CD14-positive monocyte (primary cell): ENCODE results near the gene RLN3. TPM values are rescaled to one million over a fixed set of nuclear protein-coding genes. Genes with fewer than 3 reads are reported as not detected.

Experiments used
- DNase-seq, 3 donors: peaks; one replicate each; pipeline ENCODE4 v3.0.0-alpha.2; 2011 to 2022
- H2AFZ ChIP-seq: 2 replicates; pipeline ENCODE4 v1.6.0; 2012; ENCODE audit warnings: mild to moderate bottlenecking, low read depth, low read length, inconsistent platforms; ENCODE audit not compliant: insufficient read depth, poor library complexity, severe bottlenecking
- H3K27ac ChIP-seq, 2 donors: 1 replicate in 1 of 2; 2 replicates in 1 of 2; pipeline ENCODE4 v1.5.1; 2012 to 2013; ENCODE audit warnings: low read length in 2 of 2, control low read depth in 1 of 2, inconsistent platforms in 1 of 2, low read depth in 1 of 2, mild to moderate bottlenecking in 1 of 2
- H3K27me3 ChIP-seq, 2 donors: one replicate each; pipeline versions ENCODE4 v1.6.0 to v1.6.1; 2011 to 2013; ENCODE audit warnings: low read length in 2 of 2; ENCODE audit not compliant: control insufficient read depth in 2 of 2, insufficient read depth in 2 of 2
- H3K36me3 ChIP-seq, 2 donors: replicated peaks in 1 of 2; 1 replicate in 1 of 2; 2 replicates in 1 of 2; pipeline versions ENCODE4 v1.5.1 to v1.6.1; 2012 to 2013; ENCODE audit warnings: low read length in 2 of 2, control low read depth in 1 of 2, inconsistent platforms in 1 of 2, mild to moderate bottlenecking in 1 of 2; ENCODE audit not compliant: insufficient read depth in 2 of 2, control insufficient read depth in 1 of 2
- H3K4me1 ChIP-seq, 2 donors: 1 replicate in 1 of 2; 2 replicates in 1 of 2; pipeline versions ENCODE4 v1.5.1 to v1.6.1; 2012 to 2013; ENCODE audit warnings: low read length in 2 of 2, control low read depth in 1 of 2, inconsistent platforms in 1 of 2, mild to moderate bottlenecking in 1 of 2, moderate library complexity in 1 of 2; ENCODE audit not compliant: insufficient read depth in 2 of 2, control insufficient read depth in 1 of 2
- H3K4me2 ChIP-seq: replicated peaks from 2 replicates; pipeline ENCODE3; 2012; ENCODE audit warnings: low read length, moderate library complexity, mild to moderate bottlenecking; ENCODE audit not compliant: poor library complexity, severe bottlenecking; ENCODE audit errors: extremely low read depth
- H3K4me3 ChIP-seq, 3 experiments: fragments of 200-600 bp in 1 of 3; sonication (generic) in 1 of 3; replicated peaks in 1 of 3; 1 replicate in 2 of 3; 2 replicates in 1 of 3; pipeline ENCODE4 v1.5.1; 2011 to 2013; ENCODE audit warnings: low read length in 3 of 3, mild to moderate bottlenecking in 3 of 3, control low read depth in 2 of 3, low read depth in 2 of 3, inconsistent platforms in 1 of 3, moderate library complexity in 1 of 3
- H3K79me2 ChIP-seq: 2 replicates; pipeline ENCODE4 v1.6.0; 2012; ENCODE audit warnings: mild to moderate bottlenecking, control low read depth, inconsistent platforms, low read length, moderate library complexity; ENCODE audit not compliant: insufficient read depth
- H3K9ac ChIP-seq: 2 replicates; pipeline ENCODE4 v1.6.0; 2017; ENCODE audit warnings: low read length, mild to moderate bottlenecking; ENCODE audit not compliant: insufficient read depth, poor library complexity, severe bottlenecking
- H3K9me3 ChIP-seq, 2 donors: replicated peaks in 1 of 2; 1 replicate in 1 of 2; 2 replicates in 1 of 2; pipeline versions ENCODE4 v1.5.1 to v1.6.1; 2012 to 2013; ENCODE audit warnings: low read length in 2 of 2, control low read depth in 1 of 2; ENCODE audit not compliant: control insufficient read depth in 1 of 2, insufficient read depth in 1 of 2
- H4K20me1 ChIP-seq: 2 replicates; pipeline ENCODE4 v1.6.0; 2012; ENCODE audit warnings: mild to moderate bottlenecking, low read length, control low read depth, moderate library complexity; ENCODE audit not compliant: insufficient read depth
- H3K27ac Mint-ChIP-seq, 7 donors: one replicate each; pipeline ENCODE4 v1.8.0; 2020; ENCODE audit warnings: mild to moderate bottlenecking in 7 of 7, mixed read lengths in 7 of 7, moderate library complexity in 6 of 7, inconsistent platforms in 2 of 7
- H3K27me3 Mint-ChIP-seq, 3 donors: one replicate each; pipeline ENCODE4 v1.8.0; 2021 to 2022; ENCODE audit warnings: low read depth in 3 of 3, mild to moderate bottlenecking in 3 of 3, mixed read lengths in 3 of 3, moderate library complexity in 3 of 3, inconsistent platforms in 1 of 3
- H3K36me3 Mint-ChIP-seq, 2 donors: one replicate each; pipeline ENCODE4 v1.8.0; 2020; ENCODE audit warnings: mixed read lengths in 2 of 2, inconsistent platforms in 1 of 2, mild to moderate bottlenecking in 1 of 2
- H3K4me1 Mint-ChIP-seq: one replicate; pipeline ENCODE4 v1.8.0; 2020; ENCODE audit warnings: mild to moderate bottlenecking, mixed read lengths
- H3K4me3 Mint-ChIP-seq, 2 donors: one replicate each; pipeline ENCODE4 v1.8.0; 2020; ENCODE audit warnings: mild to moderate bottlenecking in 2 of 2, mixed read lengths in 2 of 2, moderate library complexity in 1 of 2
- H3K9me3 Mint-ChIP-seq, 7 donors: one replicate each; pipeline ENCODE4 v1.8.0; 2020 to 2022; ENCODE audit warnings: mixed read lengths in 7 of 7, mild to moderate bottlenecking in 6 of 7, moderate library complexity in 6 of 7, inconsistent platforms in 2 of 7
- WGBS: methylation state at CpG from one replicate; pipeline ENCODE4 v1.1.5; 2013; ENCODE audit warnings: missing lambda C conversion rate; ENCODE audit not compliant: insufficient coverage; 5-methylcytosine and 5-hydroxymethylcytosine counted together
- intact Hi-C, 2 donors: fragments of 100-400 bp; cut with micrococcal nuclease; formaldehyde crosslinking; loops; one replicate each; pipeline versions ENCODE4 v1.15.0 to v1.15.1; 2023
- polyA plus RNA-seq, 3 donors: library from polyadenylated mRNA; depleted of rRNA in 1 of 3; unstranded in 2 of 3; stranded (reverse) in 1 of 3; fragments of 300-500 nt in 2 of 3; fragments of >200 nt in 1 of 3; fragmentation: Illumina TruSeq in 2 of 3; gene quantifications; 1 replicate in 2 of 3; 2 replicates in 1 of 3; pipeline ENCODE4 v1.2.3, GENCODE V29; 2012 to 2021
- TF ChIP-seq, protein P1 (sequence below): fragments of 200-600 bp; IDR thresholded peaks from one replicate; pipeline ENCODE4 v1.8.0; 2022; ENCODE audit warnings: antibody characterized with exemption, mild to moderate bottlenecking

The RLN3 gene
- polyA plus RNA-seq, 3 donors: not detected

DNA sequence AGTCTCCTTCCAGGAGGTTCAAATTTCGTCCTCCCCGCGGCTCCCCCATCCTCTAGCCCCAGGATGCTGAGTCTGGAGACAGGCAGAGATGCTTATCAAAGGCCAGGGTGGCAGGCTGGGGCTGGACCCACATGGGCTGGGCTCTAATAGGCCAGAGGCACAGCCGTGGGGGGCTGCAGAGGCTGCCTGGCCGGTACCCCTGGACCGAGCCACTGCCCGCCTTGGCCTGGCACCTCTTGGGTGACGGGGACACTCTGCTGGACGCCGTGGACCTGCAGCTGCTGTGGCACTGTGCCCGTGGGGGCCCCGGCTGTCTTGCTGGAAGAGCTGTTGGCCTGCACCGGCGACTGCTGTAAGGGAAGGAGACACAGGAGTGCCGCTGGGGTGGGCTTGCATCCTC, 47.6 kb upstream of the RLN3 start:
- H3K27ac ChIP-seq: peak overlapping the region in 1 of 2 donors; percentile 76
- H3K36me3 ChIP-seq: peaks cover 13 to 38% of the 10 kb centered on the region in 2 donors
- Mint-ChIP-seq H3K4me1 (peaks cover 45% of the 10 kb centered on the region), H3K27me3 (peaks cover 0 to 1% (median under 1%) of the 10 kb centered on the region in 3 donors), H3K27ac (no peak overlapping the region), H3K9me3 (no peaks in the 10 kb centered on the region), H3K36me3 (peaks cover 30 to 47% of the 10 kb centered on the region in 2 donors), H3K4me3 (no peak overlapping the region)
- H3K9me3 ChIP-seq: no peaks in the 10 kb centered on the region
- TF ChIP-seq, protein P1, sequence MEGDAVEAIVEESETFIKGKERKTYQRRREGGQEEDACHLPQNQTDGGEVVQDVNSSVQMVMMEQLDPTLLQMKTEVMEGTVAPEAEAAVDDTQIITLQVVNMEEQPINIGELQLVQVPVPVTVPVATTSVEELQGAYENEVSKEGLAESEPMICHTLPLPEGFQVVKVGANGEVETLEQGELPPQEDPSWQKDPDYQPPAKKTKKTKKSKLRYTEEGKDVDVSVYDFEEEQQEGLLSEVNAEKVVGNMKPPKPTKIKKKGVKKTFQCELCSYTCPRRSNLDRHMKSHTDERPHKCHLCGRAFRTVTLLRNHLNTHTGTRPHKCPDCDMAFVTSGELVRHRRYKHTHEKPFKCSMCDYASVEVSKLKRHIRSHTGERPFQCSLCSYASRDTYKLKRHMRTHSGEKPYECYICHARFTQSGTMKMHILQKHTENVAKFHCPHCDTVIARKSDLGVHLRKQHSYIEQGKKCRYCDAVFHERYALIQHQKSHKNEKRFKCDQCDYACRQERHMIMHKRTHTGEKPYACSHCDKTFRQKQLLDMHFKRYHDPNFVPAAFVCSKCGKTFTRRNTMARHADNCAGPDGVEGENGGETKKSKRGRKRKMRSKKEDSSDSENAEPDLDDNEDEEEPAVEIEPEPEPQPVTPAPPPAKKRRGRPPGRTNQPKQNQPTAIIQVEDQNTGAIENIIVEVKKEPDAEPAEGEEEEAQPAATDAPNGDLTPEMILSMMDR: no peak
- H3K27me3 ChIP-seq: no peaks in the 10 kb centered on the region
- H3K4me3 ChIP-seq: no peak overlapping the region
- H3K4me2 ChIP-seq: no peak overlapping the region
- H2AFZ ChIP-seq: no peak overlapping the region
- no peak for DNase-seq
- peaks cover 4% of the 10 kb centered on the region for H3K79me2 ChIP-seq
- H4K20me1 ChIP-seq: no peaks in the 10 kb centered on the region
- H3K4me1 ChIP-seq: peaks cover 39 to 57% of the 10 kb centered on the region in 2 donors
- 97% methylated on average over 7 of the region's 15 CpGs for WGBS
- intact Hi-C loops: no loop called here
- no peak overlapping the region for H3K9ac ChIP-seq

DNA sequence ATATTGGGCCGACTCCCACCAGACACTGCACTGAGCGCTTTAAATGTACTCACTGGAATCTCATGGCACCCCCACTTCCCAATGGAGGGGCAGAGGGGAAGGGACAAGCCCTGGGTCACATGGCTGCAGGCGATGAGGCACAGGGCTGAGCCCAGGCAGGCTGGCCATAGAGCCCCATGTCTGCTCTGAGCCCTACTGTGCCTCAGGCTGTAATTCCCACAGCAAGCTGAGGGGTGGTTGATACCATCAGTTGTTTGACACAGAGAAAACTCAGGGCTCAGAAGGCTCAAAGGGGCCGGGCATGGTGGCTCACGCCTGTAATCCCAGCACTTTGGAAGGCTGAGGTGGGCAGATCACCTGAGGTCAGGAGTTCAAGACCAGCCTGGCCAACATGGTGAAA, 46.9 kb upstream of the RLN3 start:
- H3K4me2 ChIP-seq: no peak overlapping the region
- no peak overlapping the region for H3K27ac ChIP-seq
- peak overlapping the region in 3 of 7 donors; percentile 15 to 72 (median 25) for H3K27ac Mint-ChIP-seq
- H3K4me1 ChIP-seq: peaks cover 46 to 64% of the 10 kb centered on the region in 2 donors
- H2AFZ ChIP-seq: no peak overlapping the region
- TF ChIP-seq, protein P1: no peak
- no peaks in the 10 kb centered on the region for H3K9me3 ChIP-seq
- intact Hi-C loops: no loop called here
- H3K27me3 Mint-ChIP-seq: peaks cover 0 to 3% (median 1%) of the 10 kb centered on the region in 3 donors
- no peak overlapping the region for H3K9ac ChIP-seq
- no peak for DNase-seq
- H3K79me2 ChIP-seq: peaks cover 4% of the 10 kb centered on the region
- no peak overlapping the region for H3K4me3 ChIP-seq
- no peak overlapping the region for H3K4me3 Mint-ChIP-seq
- 80% methylated on average over 2 of the region's 5 CpGs for WGBS
- peaks cover 26 to 43% of the 10 kb centered on the region in 2 donors for H3K36me3 Mint-ChIP-seq
- H3K36me3 ChIP-seq: peaks cover 8 to 31% of the 10 kb centered on the region in 2 donors
- H3K9me3 Mint-ChIP-seq: no peaks in the 10 kb centered on the region
- no peaks in the 10 kb centered on the region for H4K20me1 ChIP-seq
- H3K27me3 ChIP-seq: no peaks in the 10 kb centered on the region
- peaks cover 48% of the 10 kb centered on the region for H3K4me1 Mint-ChIP-seq
